ENCODE results near the gene USP17L19.
A peak's percentile ranks its signal among the peaks of the same experiment; 100 is the strongest.
"Not testable (repeated sequence)": the region's sequence is repeated elsewhere in the genome, so short reads cannot be mapped to it uniquely, and the experiment has no call there.

The USP17L19 gene

GRCh38 chr4:9262572-9262971 lies 9.4 kb downstream of the USP17L19 start, which contains the start of gene USP17L21:
Gene USP17L21, plus strand, starts transcription at chr4:9262872. Its CDS starts 0 bp downstream, at chr4:9262872.
- not testable (repeated sequence) for H4K91ac ChIP-seq (ENCODE audit: low read length); H3K14ac ChIP-seq (ENCODE audit: low read length in 2 of 2); H2BK120ac ChIP-seq (ENCODE audit: low read depth, low read length); H4K8ac ChIP-seq (ENCODE audit: low read length); H3K4ac ChIP-seq (ENCODE audit: low read depth in 1 of 2, low read length in 2 of 2); H3K23ac ChIP-seq (ENCODE audit: low read length in 2 of 2); H2AFZ ChIP-seq (ENCODE audit: low read depth, low read length); H3K27ac ChIP-seq (ENCODE audit: low read length, poor library complexity, severe bottlenecking); H3K4me2 ChIP-seq (ENCODE audit: low read length, poor library complexity, severe bottlenecking); H2AK5ac ChIP-seq (ENCODE audit: low read length, severe bottlenecking); H3K36me3 ChIP-seq (ENCODE audit: control insufficient read depth in 1 of 2, insufficient read depth in 2 of 2, low read depth in 1 of 2, low read length in 2 of 2); H3K4me3 ChIP-seq (ENCODE audit: insufficient read depth in 1 of 2, low read depth in 1 of 2, low read length in 2 of 2); H2BK15ac ChIP-seq (ENCODE audit: low read depth, poor library complexity, severe bottlenecking); H3K27me3 ChIP-seq (ENCODE audit: control insufficient read depth in 1 of 2, insufficient read depth in 1 of 2, low read length in 2 of 2); H3K9me3 ChIP-seq (ENCODE audit: control insufficient read depth, low read length); H3K4me1 ChIP-seq (ENCODE audit: control insufficient read depth, insufficient read depth, low read depth, low read length); H3K79me1 ChIP-seq (replicated peaks; ENCODE audit: low read length, poor library complexity, severe bottlenecking); H3K9ac ChIP-seq (ENCODE audit: low read length); H2BK5ac ChIP-seq (ENCODE audit: low read depth, low read length, poor library complexity, severe bottlenecking); H2BK12ac ChIP-seq (ENCODE audit: low read length in 2 of 2); H3K18ac ChIP-seq (ENCODE audit: low read depth in 1 of 2, low read length in 2 of 2); DNase-seq
- no CpG with 5 or more reads among the region's 13 CpGs for WGBS

DNA sequence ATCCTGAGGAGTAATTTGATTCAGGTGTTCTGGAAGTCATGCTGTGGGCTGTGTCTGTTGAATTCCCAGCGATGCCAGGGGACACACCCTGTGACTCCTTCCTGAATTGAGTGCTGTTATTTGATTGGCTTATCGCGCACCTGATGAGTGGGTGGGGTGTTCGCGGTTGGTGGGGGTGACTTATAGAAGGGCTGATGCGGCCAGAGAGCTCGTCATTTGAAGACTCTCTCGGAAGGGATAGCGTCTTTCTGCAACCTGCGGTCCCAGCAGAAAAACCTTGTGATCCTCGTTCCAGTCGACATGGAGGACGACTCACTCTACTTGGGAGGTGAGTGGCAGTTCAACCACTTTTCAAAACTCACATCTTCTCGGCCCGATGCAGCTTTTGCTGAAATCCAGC lies 14.1 kb downstream of the USP17L19 start, which contains the start of gene USP17L22:
USP17L22 (plus strand) TSS at position 301 of the 400 bp plus-strand sequence; CDS start at position 301, 0 bp downstream.
- not testable (repeated sequence) for H2AFZ ChIP-seq (ENCODE audit: low read depth, low read length); H3K27me3 ChIP-seq (ENCODE audit: control insufficient read depth in 1 of 2, insufficient read depth in 1 of 2, low read length in 2 of 2); H3K4me1 ChIP-seq (ENCODE audit: control insufficient read depth, insufficient read depth, low read depth, low read length); H4K91ac ChIP-seq (ENCODE audit: low read length); H3K79me1 ChIP-seq (replicated peaks; ENCODE audit: low read length, poor library complexity, severe bottlenecking); H2BK120ac ChIP-seq (ENCODE audit: low read depth, low read length); H3K9ac ChIP-seq (ENCODE audit: low read length); H3K4me2 ChIP-seq (ENCODE audit: low read length, poor library complexity, severe bottlenecking); H3K23ac ChIP-seq (ENCODE audit: low read length in 2 of 2); H3K9me3 ChIP-seq (ENCODE audit: control insufficient read depth, low read length); H2BK15ac ChIP-seq (ENCODE audit: low read depth, poor library complexity, severe bottlenecking); DNase-seq; H3K27ac ChIP-seq (ENCODE audit: low read length, poor library complexity, severe bottlenecking); H3K18ac ChIP-seq (ENCODE audit: low read depth in 1 of 2, low read length in 2 of 2); H3K14ac ChIP-seq (ENCODE audit: low read length in 2 of 2); H2BK5ac ChIP-seq (ENCODE audit: low read depth, low read length, poor library complexity, severe bottlenecking); H3K4ac ChIP-seq (ENCODE audit: low read depth in 1 of 2, low read length in 2 of 2); H3K4me3 ChIP-seq (ENCODE audit: insufficient read depth in 1 of 2, low read depth in 1 of 2, low read length in 2 of 2); H2AK5ac ChIP-seq (ENCODE audit: low read length, severe bottlenecking); H3K36me3 ChIP-seq (ENCODE audit: control insufficient read depth in 1 of 2, insufficient read depth in 2 of 2, low read depth in 1 of 2, low read length in 2 of 2); H4K8ac ChIP-seq (ENCODE audit: low read length); H2BK12ac ChIP-seq (ENCODE audit: low read length in 2 of 2)
- no CpG with 5 or more reads among the region's 15 CpGs for WGBS

- H3K79me1 ChIP-seq (replicated peaks; ENCODE audit: low read length, poor library complexity, severe bottlenecking); H2BK15ac ChIP-seq (ENCODE audit: low read depth, poor library complexity, severe bottlenecking); H2AFZ ChIP-seq (ENCODE audit: low read depth, low read length); H3K4ac ChIP-seq (ENCODE audit: low read depth in 1 of 2, low read length in 2 of 2); H2BK12ac ChIP-seq (ENCODE audit: low read length in 2 of 2); H3K14ac ChIP-seq (ENCODE audit: low read length in 2 of 2); H3K4me1 ChIP-seq (ENCODE audit: control insufficient read depth, insufficient read depth, low read depth, low read length); H3K18ac ChIP-seq (ENCODE audit: low read depth in 1 of 2, low read length in 2 of 2); H3K9ac ChIP-seq (ENCODE audit: low read length); H3K23ac ChIP-seq (ENCODE audit: low read length in 2 of 2); H3K4me2 ChIP-seq (ENCODE audit: low read length, poor library complexity, severe bottlenecking); H3K4me3 ChIP-seq (ENCODE audit: insufficient read depth in 1 of 2, low read depth in 1 of 2, low read length in 2 of 2); H3K36me3 ChIP-seq (ENCODE audit: control insufficient read depth in 1 of 2, insufficient read depth in 2 of 2, low read depth in 1 of 2, low read length in 2 of 2); H3K27ac ChIP-seq (ENCODE audit: low read length, poor library complexity, severe bottlenecking); H2BK120ac ChIP-seq (ENCODE audit: low read depth, low read length); H2AK5ac ChIP-seq (ENCODE audit: low read length, severe bottlenecking); H3K27me3 ChIP-seq (ENCODE audit: control insufficient read depth in 1 of 2, insufficient read depth in 1 of 2, low read length in 2 of 2); H2BK5ac ChIP-seq (ENCODE audit: low read depth, low read length, poor library complexity, severe bottlenecking); H4K8ac ChIP-seq (ENCODE audit: low read length); DNase-seq; H3K9me3 ChIP-seq (ENCODE audit: control insufficient read depth, low read length): not testable (repeated sequence)
- WGBS = 90% methylated on average over 5 of the region's 10 CpGs
- H4K91ac ChIP-seq (ENCODE audit: low read length) = peak overlapping the region; percentile 64
Observed at GRCh38 chr4:9271719-9272118, 18.5 kb downstream of the USP17L19 start.

Measured in mesenchymal stem cell (in vitro differentiated cells and primary cell).